DMS153 (cell line): ENCODE data around the gene LMX1B.
"Not testable (repeated sequence)": the region's sequence is repeated elsewhere in the genome, so short reads cannot be mapped to it uniquely, and the experiment has no call there.

ENCODE experiments used
- DNase-seq: peaks from one replicate; lab custom pipeline; 2025; lab: John Stamatoyannopoulos, UW

The LMX1B gene

GRCh38 chr9:126715382-126715781, 101.7 kb downstream of the LMX1B start:
- DNase-seq: no peak

GRCh38 chr9:126717441-126717840, 103.7 kb downstream of the LMX1B start:
- DNase-seq: not testable (repeated sequence)

GRCh38 chr9:126719618-126720031, 105.9 kb downstream of the LMX1B start:
- peak; percentile 61 for DNase-seq

GRCh38 chr9:126720036-126720435, 106.3 kb downstream of the LMX1B start:
- DNase-seq: no peak

GRCh38 chr9:126720661-126721563, 107.2 kb downstream of the LMX1B start:
- no peak for DNase-seq

- DNase-seq: no peak
Observed at GRCh38 chr9:126721564-126721981, 107.8 kb downstream of the LMX1B start.

- DNase-seq: no peak
Observed at GRCh38 chr9:126722252-126722921, 108.7 kb downstream of the LMX1B start.

- DNase-seq: no peak
Observed at GRCh38 chr9:126722922-126723806, 109.4 kb downstream of the LMX1B start.

- DNase-seq: no peak
Observed at GRCh38 chr9:126723807-126724172, 110.1 kb downstream of the LMX1B start.

- DNase-seq: no peak
Observed at GRCh38 chr9:126724226-126724625, 110.5 kb downstream of the LMX1B start.

GRCh38 chr9:126725485-126725884, 111.8 kb downstream of the LMX1B start:
- not testable (repeated sequence) for DNase-seq

- not testable (repeated sequence) for DNase-seq
Observed at GRCh38 chr9:126728210-126728609, 114.5 kb downstream of the LMX1B start.

- DNase-seq: not testable (repeated sequence)
Observed at GRCh38 chr9:126730592-126730991, 116.9 kb downstream of the LMX1B start.

GRCh38 chr9:126733005-126733404, 119.3 kb downstream of the LMX1B start:
- DNase-seq: no peak

- no peak for DNase-seq
Observed at GRCh38 chr9:126734877-126735276, 121.1 kb downstream of the LMX1B start.

GRCh38 chr9:126735482-126735881, 121.8 kb downstream of the LMX1B start:
- DNase-seq: no peak

- DNase-seq: no peak
Observed at GRCh38 chr9:126738553-126738952, 124.8 kb downstream of the LMX1B start.

- no peak for DNase-seq
Observed at GRCh38 chr9:126743041-126743440, 129.3 kb downstream of the LMX1B start.

GRCh38 chr9:126745574-126746411, 132.1 kb downstream of the LMX1B start:
- no peak for DNase-seq
